SJSA1 (cell line): Measurements from ENCODE around the gene UBE2S. TPM values are rescaled to one million over a fixed set of nuclear protein-coding genes. Genes with fewer than 3 reads are reported as not detected.
A peak's percentile ranks its signal among the peaks of the same experiment; 100 is the strongest.

Experiments
- DNase-seq, 2 experiments: peaks; one replicate each; pipeline ENCODE4 v3.0.0-alpha.2; 2015 to 2020; ENCODE audit warnings: low spot score in 2 of 2, low read depth in 1 of 2
- H3K27ac ChIP-seq: fragments of 250-450 bp; sonication (Bioruptor Pico); 2 replicates; pipeline ENCODE4 v1.5.1; 2020; ENCODE audit warnings: mild to moderate bottlenecking, moderate library complexity
- H3K27me3 ChIP-seq: fragments of 250-450 bp; sonication (Bioruptor Pico); replicated peaks from 2 replicates; pipeline ENCODE4 v1.5.1; 2020; ENCODE audit warnings: mild to moderate bottlenecking, moderate library complexity
- H3K36me3 ChIP-seq: fragments of 250-450 bp; sonication (Bioruptor Pico); 2 replicates; pipeline ENCODE4 v1.5.1; 2020; ENCODE audit warnings: mild to moderate bottlenecking
- H3K4me1 ChIP-seq: fragments of 250-450 bp; sonication (Bioruptor Pico); replicated peaks from 2 replicates; pipeline ENCODE4 v1.6.1; 2021; ENCODE audit warnings: mild to moderate bottlenecking
- H3K4me3 ChIP-seq: fragments of 250-450 bp; sonication (Bioruptor Pico); 2 replicates; pipeline ENCODE4 v1.5.1; 2020; ENCODE audit warnings: mild to moderate bottlenecking
- H3K9me3 ChIP-seq: fragments of 250-450 bp; sonication (Bioruptor Pico); replicated peaks from 2 replicates; pipeline ENCODE4 v1.5.1; 2020; ENCODE audit warnings: mild to moderate bottlenecking
- total RNA-seq: library from RNA; depleted of rRNA; stranded (reverse); fragments of >200 nt; shearing (Covaris generic); gene quantifications from 2 replicates; pipeline ENCODE4 v1.2.3, GENCODE V29; 2014; rRNA removed

The UBE2S gene
- total RNA-seq, 1 experiment from 2014 or later = 509 TPM

DNA sequence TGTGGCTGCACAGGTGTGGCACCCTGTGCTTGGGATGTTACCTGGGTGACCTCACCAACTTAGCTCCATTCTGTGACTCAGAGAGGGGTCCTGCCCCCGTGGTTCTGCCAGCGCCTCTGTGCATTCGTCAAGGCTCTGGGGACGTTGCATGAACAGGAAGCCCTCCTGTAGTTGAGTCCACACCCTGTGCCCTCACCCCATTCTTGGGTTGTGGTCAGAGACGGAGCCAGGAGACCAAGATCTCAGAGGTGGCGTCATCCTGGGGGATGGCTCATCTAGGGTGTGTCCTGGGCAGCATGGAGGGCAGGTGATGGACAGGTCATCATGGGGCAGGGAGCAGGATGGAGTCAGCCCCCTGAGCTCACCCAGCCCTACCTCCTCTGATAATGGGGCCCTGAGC, 55.5 kb downstream of the UBE2S start:
- H3K4me3 ChIP-seq = no peak overlapping the region
- peaks cover 3% of the 10 kb centered on the region; the same call in 1 of the 2 replicates for H3K9me3 ChIP-seq
- H3K27me3 ChIP-seq = peaks cover 40% of the 10 kb centered on the region
- no peaks in the 10 kb centered on the region for H3K36me3 ChIP-seq
- DNase-seq = no peak
- H3K4me1 ChIP-seq = peaks cover 33% of the 10 kb centered on the region
- H3K27ac ChIP-seq = no peak overlapping the region

- DNase-seq = peak in 1 of 2 experiments; percentile 49
- Histone ChIP-seq H3K27me3 (peaks cover 29% of the 10 kb centered on the region), H3K27ac (no peak overlapping the region), H3K4me3 (no peak overlapping the region), H3K4me1 (peaks cover 33% of the 10 kb centered on the region), H3K9me3 (peaks cover 3% of the 10 kb centered on the region; the same call in 1 of the 2 replicates), H3K36me3 (no peaks in the 10 kb centered on the region)
These were observed 56.8 kb downstream of the UBE2S start for GRCh38 chr19:55350620-55351315.

Other genes starting within 250 kb of the UBE2S start
- gene DNAAF3, start 241.2 kb downstream of the UBE2S start, total RNA-seq = 0.18 and 3.2 TPM in 2 replicates
- not detected in 2 replicates for gene SYT5, start 227.5 kb downstream of the UBE2S start, total RNA-seq
- gene PTPRH, start 198.3 kb downstream of the UBE2S start, total RNA-seq = 1.4 and 2.0 TPM in 2 replicates
- gene TMEM86B, start 179.0 kb downstream of the UBE2S start, total RNA-seq = 0.94 and 1.8 TPM in 2 replicates
- gene PPP6R1, start 148.8 kb downstream of the UBE2S start, total RNA-seq = 33.6 and 48.0 TPM in 2 replicates
- 43.5 and 51.4 TPM in 2 replicates for gene HSPBP1, start 127.7 kb downstream of the UBE2S start, total RNA-seq
- gene BRSK1, start 123.8 kb downstream of the UBE2S start, total RNA-seq = 8.5 and 10.3 TPM in 2 replicates
- gene TMEM150B, start 82.4 kb downstream of the UBE2S start, total RNA-seq = not detected in 2 replicates
- gene KMT5C, start 67.9 kb downstream of the UBE2S start, total RNA-seq = 4.0 and 6.8 TPM in 2 replicates
- gene COX6B2, start 53.1 kb downstream of the UBE2S start, total RNA-seq = 0.11 TPM in 1 of 2 replicates, not detected in the other
- gene GARIN5B, start 44.5 kb downstream of the UBE2S start, total RNA-seq = 0.03 TPM in 1 of 2 replicates, not detected in the other
- 116 and 141 TPM in 2 replicates for gene IL11, start 37.3 kb downstream of the UBE2S start, total RNA-seq
- not detected in 2 replicates for gene TMEM190, start 31.0 kb downstream of the UBE2S start, total RNA-seq
- not detected in 2 replicates for gene TMEM238, start 23.5 kb downstream of the UBE2S start, total RNA-seq
- 243 and 543 TPM in 2 replicates for gene RPL28, start 21.9 kb downstream of the UBE2S start, total RNA-seq
- gene SHISA7, start 35.5 kb upstream of the UBE2S start, total RNA-seq = not detected in 2 replicates
- gene ISOC2, start 53.9 kb upstream of the UBE2S start, total RNA-seq = 71.7 and 97.3 TPM in 2 replicates
- gene C19orf85, start 57.0 kb upstream of the UBE2S start, total RNA-seq = not detected in 2 replicates
- gene ZNF628, start 68.8 kb upstream of the UBE2S start, total RNA-seq = 1.1 and 4.1 TPM in 2 replicates
- gene NAT14, start 77.4 kb upstream of the UBE2S start, total RNA-seq = 10.9 and 12.1 TPM in 2 replicates
- gene SSC5D, start 80.6 kb upstream of the UBE2S start, total RNA-seq = not detected in 2 replicates
- not detected in 2 replicates for gene SBK2, start 129.3 kb upstream of the UBE2S start, total RNA-seq
- 0.32 TPM in 1 of 2 replicates, not detected in the other for gene SBK3, start 137.8 kb upstream of the UBE2S start, total RNA-seq
- 7.2 and 12.7 TPM in 2 replicates for gene ZNF579, start 173.1 kb upstream of the UBE2S start, total RNA-seq
- 2.4 and 5.4 TPM in 2 replicates for gene FIZ1, start 191.7 kb upstream of the UBE2S start, total RNA-seq
- gene ZNF524, start 192.5 kb upstream of the UBE2S start, total RNA-seq = 3.8 and 15.5 TPM in 2 replicates
- 0.63 and 1.4 TPM in 2 replicates for gene ZNF865, start 197.9 kb upstream of the UBE2S start, total RNA-seq
- 4.7 and 10.2 TPM in 2 replicates for gene ZNF784, start 216.8 kb upstream of the UBE2S start, total RNA-seq
- gene ZNF580, start 233.2 kb upstream of the UBE2S start, total RNA-seq = 6.5 and 6.9 TPM in 2 replicates
- gene ZNF581, start 235.9 kb upstream of the UBE2S start, total RNA-seq = 5.5 and 10.1 TPM in 2 replicates
- gene CCDC106, start 240.4 kb upstream of the UBE2S start, total RNA-seq = 3.5 and 6.0 TPM in 2 replicates
- gene U2AF2, start 247.2 kb upstream of the UBE2S start, total RNA-seq = 137 and 183 TPM in 2 replicates